DMS114 treated with DMSO at 0.1 percent for 48 hours (cell line): ENCODE measurements around the gene MCTP1.

Experiments used
- DNase-seq: peaks from one replicate; lab custom pipeline; 2025; ENCODE audit not compliant: unreplicated experiment; lab: John Stamatoyannopoulos, UW

The MCTP1 gene

DNA sequence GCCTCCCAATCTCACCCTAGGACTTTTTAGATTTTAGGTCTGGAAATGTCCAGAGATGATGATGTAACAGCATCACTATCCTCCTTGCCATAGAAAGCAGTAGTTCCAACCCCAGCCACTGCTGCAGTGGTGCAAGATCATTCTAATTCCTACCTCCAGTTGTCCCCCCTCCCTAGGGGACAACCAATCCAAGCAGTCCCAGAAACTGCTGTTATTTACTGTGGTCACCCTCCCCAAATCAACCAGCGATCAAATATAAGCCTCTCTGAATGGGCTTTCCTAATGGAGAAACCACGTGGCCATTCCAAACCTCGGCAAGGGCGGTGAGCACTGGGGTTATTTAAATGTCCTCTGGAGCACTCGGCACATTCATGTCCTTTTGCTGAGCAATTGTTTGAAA is 506.6 kb downstream of the MCTP1 start:
- no peak for DNase-seq

DNA sequence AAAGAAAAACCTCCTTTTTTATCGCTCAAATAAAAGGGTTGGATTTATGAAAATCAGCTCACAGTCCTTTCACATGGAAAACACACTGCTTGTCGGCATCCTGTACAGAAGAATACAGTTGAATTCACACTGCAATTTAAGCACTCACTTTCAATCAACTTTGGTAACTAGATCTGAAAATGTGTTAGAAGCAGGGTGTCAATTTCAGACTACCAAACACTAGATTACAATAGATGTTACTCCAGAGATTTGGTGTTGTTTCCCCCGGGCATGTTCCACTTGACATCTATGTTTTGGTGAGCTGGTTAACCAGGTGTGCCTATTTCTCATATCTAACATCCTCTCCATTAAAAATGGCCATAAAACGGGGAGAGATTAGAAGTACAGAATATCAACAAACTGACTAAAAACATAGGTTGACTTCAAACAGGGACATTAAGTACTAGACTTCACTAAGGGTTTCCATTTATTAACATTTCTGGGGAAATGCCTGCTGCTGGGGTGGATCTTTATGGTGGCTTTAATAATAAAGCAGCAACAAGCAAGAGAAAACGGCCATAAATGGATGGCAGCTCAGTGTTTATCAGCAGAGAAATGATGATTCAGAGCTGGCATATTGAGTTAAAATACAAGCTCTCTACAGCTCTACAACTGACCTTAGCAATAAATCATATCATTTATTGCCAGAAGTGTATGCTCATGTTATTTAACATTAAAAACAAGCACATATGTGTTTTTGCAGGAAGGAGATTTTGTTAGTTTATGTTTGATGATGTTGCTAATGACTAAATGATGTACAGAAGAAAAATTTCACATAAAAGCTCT is 507.6 kb downstream of the MCTP1 start:
- DNase-seq, result no peak

DNA sequence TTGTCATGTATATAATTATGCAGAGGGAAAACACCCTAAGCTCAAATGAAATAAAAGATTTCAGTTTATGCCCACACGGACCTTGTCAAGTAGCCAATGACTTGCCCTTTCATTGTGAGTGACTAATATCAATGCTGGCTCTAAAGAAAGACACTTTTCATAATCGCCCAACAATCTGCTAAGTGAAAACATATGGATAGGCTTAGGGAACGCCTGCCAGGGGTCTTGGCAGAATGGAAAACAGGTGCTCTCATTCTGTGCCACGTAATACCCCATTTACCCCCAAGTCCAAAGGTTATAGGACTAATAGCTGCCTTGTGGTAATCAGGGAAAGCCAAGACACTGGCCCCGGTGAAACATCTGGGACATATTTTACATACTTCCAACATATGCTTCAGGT is 508.7 kb downstream of the MCTP1 start:
- no peak for DNase-seq

DNA sequence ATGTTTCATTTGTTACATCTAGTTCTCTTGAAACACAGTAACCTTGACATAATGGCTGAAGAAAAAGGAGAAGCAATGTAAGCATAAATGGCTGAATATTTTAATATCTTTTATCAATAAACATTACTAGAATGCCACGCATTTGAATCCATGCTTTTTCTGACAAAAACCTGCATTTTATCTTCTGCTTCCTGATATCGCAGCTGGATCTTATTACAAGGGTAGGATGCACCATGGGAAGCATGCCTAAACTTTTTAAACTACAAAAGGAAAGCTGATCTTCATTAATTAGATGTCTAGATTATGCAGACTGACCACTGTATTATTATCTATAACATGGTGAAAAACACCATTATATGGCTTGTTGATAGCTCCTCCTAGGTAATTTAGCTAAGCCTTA is 509.8 kb downstream of the MCTP1 start:
- DNase-seq, result no peak

DNA sequence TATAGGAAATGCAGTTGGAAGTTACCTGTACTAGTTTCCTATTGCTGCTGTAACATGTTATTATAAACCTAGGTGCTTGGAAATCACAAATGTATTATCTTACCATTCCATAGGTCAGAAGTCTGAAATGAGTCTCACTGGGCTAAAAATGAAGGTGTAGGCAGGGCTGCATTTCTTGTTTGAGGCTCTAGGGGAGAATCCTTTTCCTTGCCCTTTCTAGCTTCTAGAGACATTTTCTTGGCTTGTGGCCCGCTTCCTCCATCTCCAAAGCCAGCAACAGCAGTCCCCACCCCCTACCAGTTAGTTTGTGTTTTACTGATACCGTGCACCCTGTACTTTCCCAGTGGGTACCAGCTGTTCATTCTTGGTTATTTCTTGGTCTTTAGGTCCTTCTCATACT is 513.2 kb downstream of the MCTP1 start:
- no peak for DNase-seq

DNA sequence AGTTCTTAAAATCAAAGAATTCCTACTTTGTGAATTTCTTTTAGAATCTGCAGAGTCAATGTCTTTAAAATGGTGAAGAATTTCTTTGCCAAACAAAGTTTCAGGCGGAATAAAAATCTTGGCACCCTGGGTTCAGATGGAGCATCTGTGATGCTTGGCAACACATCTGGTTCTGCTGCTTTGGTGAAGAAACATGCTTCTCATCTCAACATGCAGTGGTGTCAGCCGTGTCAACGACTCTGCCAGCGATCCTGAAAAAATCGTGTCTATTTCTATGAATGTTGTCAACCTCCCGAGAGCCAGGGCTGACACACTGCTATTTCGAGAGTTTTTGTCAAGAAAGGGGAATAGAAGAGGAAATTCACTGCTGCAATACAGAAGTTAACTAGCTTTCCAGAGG is 514.9 kb downstream of the MCTP1 start:
- DNase-seq, result no peak

DNA sequence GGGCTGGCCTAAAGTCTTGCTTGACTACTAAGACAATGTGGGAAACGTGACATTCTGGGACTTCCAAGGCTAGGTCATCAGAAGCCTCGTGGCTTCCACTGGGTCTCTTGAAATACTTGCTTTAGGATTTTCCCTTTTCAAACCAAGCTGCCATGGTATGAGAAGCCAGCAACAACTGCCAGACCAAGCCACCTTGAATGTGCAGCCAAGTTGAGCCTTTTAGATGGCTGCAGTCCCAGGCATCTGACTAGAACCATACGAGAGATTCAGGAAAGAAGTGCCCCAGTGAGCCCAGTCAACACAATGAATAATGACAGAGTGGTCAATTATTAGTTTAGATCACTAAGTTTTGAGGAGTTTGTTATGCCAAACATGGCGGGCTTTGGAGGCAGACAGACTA is 523.1 kb downstream of the MCTP1 start:
- DNase-seq, result no peak

DNA sequence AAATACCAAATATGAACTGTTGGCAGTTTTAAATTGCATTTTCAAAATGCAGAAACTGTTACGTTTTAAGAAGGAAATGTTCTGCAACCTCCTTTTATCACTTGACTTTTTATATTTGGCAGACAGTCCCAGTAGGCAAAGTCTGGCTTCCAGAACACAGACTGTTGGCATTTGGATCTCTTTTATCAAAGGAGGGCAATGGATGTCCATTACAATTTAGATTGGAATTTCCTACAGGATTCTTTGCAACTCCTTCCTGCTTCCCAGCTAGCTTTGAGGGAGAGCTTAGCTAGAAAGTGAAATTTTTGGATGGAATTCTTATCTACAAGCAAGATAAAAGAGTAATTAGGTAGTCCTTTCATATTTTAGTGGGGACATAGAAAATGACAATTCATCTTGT is 523.8 kb downstream of the MCTP1 start:
- no peak for DNase-seq

DNA sequence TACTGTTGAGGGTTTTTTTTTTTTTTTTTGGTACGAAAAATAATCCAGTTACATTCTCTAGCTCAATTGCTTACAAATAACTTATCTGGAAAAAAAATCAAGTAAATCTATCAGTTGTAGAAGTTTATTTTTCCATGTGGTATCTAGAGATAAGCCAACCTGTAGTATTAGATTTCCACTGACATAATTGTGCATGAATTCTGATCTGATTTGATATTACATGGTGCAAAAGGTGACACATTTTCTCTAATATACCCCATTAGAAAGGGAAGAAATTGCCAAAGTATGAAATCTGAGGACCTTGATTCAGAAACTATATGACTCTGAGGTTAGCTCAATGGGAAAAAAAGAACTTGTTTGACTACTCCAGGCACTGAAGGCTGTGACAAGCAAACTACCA is 524.9 kb downstream of the MCTP1 start:
- no peak for DNase-seq

DNA sequence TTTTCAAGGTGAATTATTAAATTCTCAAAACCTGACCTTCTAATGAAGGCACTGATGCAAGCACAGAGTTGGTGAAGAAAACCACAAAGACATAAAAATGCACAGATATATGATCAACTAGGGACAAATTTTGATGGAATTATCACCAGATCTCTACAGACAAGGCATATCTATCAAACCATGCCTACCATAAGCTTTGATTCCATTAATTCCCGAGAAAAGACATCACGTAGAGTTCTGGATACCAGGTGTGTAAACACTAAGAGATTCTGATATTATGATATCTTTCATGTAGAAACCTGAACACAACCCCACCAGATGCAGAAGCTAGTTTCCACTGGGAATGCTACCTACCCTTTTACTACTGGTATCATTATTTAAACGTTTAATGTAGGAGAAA is 525.9 kb downstream of the MCTP1 start:
- no peak for DNase-seq

DNA sequence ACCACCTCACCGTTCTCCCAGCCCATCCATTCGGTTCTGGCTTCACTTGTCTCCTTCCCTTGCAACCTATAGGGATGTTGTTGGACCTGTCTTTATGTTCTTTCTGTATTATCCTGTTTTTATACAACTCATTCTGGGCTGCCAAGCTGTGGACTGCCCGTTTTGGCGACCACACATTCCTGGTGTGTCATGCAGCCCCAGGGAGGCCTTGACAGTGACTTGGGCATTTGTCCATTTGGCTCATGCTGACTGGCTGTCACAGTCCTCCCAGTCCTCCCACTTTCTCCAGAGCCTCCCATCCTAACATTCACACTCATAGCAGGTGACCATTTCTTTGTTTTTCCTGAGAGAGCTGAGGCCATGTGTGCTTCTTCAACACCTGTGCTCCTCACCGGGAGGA is 530.1 kb downstream of the MCTP1 start:
- no peak for DNase-seq

DNA sequence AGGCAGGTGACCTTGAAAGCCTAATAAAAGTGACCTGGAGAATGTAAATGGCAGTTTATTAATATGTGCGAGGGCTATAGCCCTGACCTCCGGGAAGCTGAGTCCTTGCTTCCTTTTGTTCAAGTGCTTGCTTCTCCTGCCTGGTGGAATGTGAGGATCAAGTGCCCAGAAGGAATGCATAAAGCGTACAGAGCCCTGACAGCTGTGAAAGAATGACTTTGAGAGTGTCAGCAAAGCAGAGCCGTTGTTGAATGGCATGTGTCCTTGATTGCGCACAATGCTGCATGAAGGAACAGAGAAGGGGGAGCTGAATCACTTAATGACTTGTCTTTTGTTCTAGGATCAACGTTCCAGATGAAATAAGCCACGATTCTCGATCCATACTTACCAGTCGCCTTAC is 533.4 kb downstream of the MCTP1 start:
- DNase-seq, result no peak

DNA sequence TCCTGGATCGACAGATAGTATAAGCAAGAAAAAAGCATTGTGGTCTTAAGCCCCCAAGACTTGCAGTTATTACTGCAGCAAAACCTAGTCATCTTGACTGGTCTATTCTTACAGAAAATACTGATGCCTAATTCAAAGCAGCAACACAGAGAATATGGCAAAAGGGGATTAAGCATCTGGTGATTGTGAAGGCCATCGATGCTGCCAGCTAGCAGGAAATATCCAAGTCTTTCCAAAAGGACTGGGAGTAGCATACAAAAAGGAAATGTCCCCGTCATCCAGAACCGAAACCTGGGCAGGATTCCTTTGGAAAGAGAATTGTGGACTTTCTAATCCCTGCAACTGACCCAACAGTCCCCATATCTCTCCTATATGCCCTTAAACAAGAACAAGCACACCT is 534.2 kb downstream of the MCTP1 start:
- no peak for DNase-seq

DNA sequence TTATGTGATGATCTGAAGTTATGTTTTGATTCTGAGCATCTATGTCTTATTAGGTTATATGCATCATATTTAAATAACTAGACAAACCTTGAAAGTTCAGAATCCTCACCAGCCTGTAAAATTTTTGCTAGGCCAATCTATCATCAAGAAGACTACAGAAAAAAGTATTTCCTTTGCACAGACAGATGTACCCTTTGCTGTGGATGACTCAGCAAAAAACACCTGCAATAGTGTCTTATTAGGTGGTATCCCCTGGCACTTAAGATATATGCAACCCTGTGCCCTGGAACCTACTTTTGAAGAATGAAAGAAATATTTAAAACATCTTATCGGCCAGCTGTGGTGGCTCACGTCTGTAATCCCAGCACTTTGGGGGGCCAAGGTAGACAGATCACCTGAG is 535.9 kb downstream of the MCTP1 start:
- no peak for DNase-seq

DNA sequence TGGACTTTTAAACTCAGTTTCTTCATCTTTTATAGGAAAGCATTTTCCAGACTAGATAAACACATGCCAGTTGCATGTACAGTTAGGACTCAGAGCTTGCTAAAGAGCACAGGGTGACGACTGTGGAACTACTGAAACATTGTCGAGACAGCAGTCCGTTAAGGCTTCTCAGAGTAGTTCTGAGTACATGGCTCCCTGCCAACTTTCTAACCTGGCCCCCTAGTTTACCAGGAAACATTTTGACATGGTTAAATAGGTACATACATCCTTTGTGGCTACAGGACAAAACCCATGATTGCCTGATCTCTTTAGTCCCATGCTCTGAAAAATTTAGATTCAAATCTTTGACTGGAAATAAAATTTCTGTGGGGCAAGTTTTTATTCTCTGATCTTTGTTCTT is 536.7 kb downstream of the MCTP1 start:
- no peak for DNase-seq

DNA sequence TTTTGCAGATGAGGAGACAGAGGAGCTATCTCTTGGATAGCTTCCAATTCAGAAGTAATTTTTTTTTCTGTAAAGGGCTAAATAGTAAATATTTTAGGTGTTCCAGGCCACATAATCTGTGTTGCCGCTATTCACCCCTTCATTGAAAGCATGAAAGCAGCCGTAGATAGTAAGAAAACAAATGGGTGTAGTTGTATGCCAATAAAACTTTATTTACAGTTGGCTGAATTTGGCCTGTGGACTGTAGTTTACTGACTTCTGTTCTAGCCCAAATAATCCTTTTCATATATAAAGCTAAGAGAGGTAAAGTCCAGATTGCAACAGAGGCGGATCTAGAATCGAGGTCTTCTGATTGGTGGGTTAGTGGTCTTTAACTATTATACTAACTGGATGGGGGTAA is 537.5 kb downstream of the MCTP1 start:
- DNase-seq, result no peak

DNA sequence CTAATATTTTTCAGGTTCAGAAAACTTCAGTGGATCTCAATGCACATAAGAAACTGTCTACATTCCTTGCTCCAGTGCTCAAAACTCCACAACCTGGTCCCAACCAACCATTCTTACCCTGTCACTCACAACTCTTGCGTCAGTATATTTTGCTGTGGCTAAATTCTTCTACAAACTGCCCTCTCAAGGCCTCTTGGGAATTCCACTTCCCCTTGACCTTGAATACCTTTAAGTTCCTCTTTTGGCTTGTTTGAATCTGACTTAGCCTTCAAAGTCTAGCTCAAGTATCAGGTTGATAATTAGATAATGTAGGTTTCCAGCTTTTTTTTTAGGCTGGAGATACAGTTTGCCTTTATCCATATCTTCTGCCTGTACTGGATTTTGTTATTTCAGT is 538.2 kb downstream of the MCTP1 start:
- no peak for DNase-seq

DNA sequence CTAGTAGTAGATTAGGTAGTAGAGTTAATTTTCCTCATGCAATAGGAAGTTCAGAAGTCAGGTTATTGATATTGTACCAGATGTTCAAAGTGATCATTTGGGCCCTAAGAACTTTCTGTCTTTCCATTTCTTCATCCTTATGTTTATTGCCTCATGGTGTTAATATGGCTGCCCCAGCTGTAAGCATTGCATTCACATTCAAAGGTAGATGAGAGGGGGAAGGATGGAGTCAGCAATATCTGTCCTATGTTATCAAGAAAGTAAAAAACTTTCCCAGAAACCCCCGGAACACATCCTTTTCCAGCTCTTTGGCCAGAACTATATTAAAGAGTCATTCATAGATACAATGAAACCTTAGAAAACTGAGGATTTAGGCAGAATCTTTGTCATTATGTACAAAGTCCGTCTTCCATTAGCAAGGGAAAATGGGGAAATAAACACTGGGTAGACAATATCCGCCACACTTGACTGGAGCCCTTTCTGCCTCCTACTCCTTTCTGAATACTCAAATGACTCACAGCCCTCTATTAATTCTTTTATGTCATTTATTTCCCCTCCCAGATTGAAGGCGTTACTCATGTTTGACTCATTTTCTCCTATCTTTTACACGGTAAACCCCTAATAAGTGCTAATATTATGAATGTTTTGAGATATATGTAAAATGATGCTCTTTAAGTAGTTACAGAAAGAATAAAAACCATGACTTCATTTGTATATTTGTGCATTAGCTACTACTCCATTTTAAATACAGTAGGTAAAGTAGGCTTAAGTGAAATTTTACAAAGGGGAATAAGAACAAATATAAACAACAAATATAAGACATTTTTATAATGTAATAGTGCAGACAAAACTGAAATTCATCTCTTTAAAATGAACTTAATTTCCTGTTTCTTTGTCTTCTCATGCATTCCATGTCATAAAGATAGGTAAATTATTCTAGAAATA is 538.8 kb downstream of the MCTP1 start:
- DNase-seq, result no peak

DNA sequence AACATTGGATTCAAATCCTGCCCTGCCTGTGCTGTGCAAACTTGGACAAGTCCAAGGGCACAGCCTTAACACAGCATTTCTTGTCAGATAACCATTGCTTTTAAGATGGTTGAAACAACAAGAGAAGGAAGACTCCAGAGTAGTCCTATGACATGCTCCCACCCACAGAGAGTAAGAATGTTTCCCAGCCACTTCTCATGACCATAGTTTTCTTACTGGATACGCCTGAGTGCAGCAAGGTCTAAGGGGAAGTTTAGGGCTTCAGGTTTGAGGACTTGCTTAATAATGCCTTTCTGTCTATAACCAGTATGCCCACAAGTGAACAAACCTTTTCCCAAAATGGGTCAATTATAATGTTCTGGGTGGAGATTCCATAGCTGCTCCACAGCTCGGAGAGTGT is 540.0 kb downstream of the MCTP1 start:
- DNase-seq, result no peak

DNA sequence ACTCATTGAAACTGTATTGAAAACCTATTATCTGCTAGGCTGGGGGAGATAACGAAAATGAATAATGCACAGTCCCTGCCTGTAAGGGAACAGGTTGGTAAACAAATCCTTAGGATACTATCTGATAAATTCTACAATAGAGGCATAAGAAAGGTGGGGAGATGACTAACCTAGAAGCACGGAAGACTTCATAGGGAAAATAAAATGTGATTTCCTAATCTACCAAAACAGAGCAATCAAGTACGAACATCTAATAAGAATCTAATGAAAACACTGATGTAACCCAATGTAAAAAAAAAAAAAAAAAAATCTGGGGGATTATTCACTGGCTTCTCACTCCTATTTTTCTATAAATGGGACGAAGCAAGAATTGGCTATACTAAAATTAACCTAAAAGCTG is 542.0 kb downstream of the MCTP1 start:
- DNase-seq, result no peak

DNA sequence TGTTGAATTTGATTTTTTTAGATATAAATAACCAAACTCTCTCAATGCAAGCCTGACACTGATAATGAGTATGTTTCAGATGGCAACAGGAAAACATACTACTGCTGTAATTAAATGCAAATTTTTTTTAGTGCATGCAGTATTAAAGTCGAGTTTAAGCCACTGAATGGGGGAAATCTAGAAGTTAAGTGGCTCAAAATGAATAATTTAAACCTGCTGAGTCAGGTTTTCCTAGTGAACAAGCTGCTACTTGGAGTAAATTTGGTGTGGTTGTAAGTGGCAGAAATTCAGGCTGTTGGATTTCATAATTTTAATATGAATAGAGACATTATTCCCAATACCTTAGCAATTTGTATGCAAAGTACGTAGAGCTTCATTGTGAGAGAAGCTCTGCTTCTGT is 544.6 kb downstream of the MCTP1 start:
- no peak for DNase-seq

DNA sequence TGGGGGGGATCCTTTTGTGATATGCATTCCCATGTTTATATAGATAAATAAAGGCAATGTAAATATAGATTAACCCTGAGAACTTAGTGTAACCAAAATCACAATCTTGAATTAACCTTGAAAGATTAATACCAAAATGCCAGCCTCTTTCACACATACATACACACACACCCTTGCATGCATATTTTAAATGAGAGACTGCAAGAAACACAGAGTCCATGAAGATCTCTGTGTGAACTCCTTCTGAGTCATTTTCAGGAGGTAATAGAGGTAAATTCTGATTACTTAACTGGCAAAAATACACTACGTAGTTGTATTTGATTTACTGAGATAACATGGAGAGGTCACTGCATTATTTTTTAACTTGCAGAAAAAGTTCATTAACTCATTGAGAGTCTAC is 548.4 kb downstream of the MCTP1 start:
- DNase-seq, result no peak
